PC-3 (cell line): ENCODE data around the gene SPAG6. TPM values are rescaled to one million over a fixed set of nuclear protein-coding genes. Genes with fewer than 3 reads are reported as not detected.

Source experiments
- ATAC-seq: fragments of 200-7000 bp; cut with Tn5 transposase; 2 replicates; pipeline ENCODE4 v1.9.1; 2020; ENCODE audit warnings: mild to moderate bottlenecking, moderate library complexity
- BruUV-seq: library from RNA; stranded (reverse); fragments of 400-500 nt; replicated peaks from 2 replicates; lab custom pipeline; 2021; lab: Mats Ljungman, UMichigan
- CTCF ChIA-PET: fragments of 300-600 bp; sonication (Branson Sonifier 250); formaldehyde crosslinking; loops from one replicate; lab custom pipeline; 2022; ENCODE audit warnings: antibody characterized with exemption; lab: Charles Lee
- POLR2A ChIA-PET: fragments of 300-600 bp; sonication (Branson Sonifier 250); formaldehyde crosslinking; loops from one replicate; lab custom pipeline; 2022; ENCODE audit warnings: antibody characterized with exemption; ENCODE audit not compliant: unreplicated experiment; lab: Charles Lee
- DNase-seq: peaks from one replicate; pipeline ENCODE4 v3.0.0-alpha.2; 2015
- H2AFZ ChIP-seq: fragments of 300-600 bp; sonication (generic); 2 replicates; pipeline ENCODE4 v1.6.0; 2016; ENCODE audit warnings: antibody characterized with exemption, low read length
- H3F3A ChIP-seq: fragments of 300-600 bp; sonication (generic); one replicate; pipeline ENCODE4 v1.6.0; 2017; ENCODE audit warnings: antibody characterized with exemption, low read length, control low read depth, mild to moderate bottlenecking; ENCODE audit not compliant: unreplicated experiment
- H3K27ac ChIP-seq: fragments of 300-600 bp; sonication (generic); 2 replicates; pipeline ENCODE4 v1.5.1; 2016; ENCODE audit warnings: mild to moderate bottlenecking, low read length
- H3K27me3 ChIP-seq: fragments of 300-600 bp; sonication (generic); 2 replicates; pipeline ENCODE4 v1.6.1; 2016; ENCODE audit warnings: low read length, mixed read lengths
- H3K36me3 ChIP-seq: fragments of 300-600 bp; sonication (generic); 2 replicates; pipeline ENCODE4 v1.6.1; 2016; ENCODE audit warnings: low read depth, mixed run types, low read length, mixed read lengths
- H3K4me1 ChIP-seq: fragments of 300-600 bp; sonication (generic); 2 replicates; pipeline ENCODE4 v1.5.1; 2016; ENCODE audit warnings: low read length; ENCODE audit not compliant: insufficient read depth
- H3K4me2 ChIP-seq: fragments of 300-600 bp; sonication (generic); 2 replicates; pipeline ENCODE4 v1.6.0; 2016; ENCODE audit warnings: low read length
- H3K4me3 ChIP-seq: fragments of 300-600 bp; sonication (generic); 2 replicates; pipeline ENCODE4 v1.5.1; 2016; ENCODE audit warnings: mild to moderate bottlenecking, low read length, mixed read lengths
- H3K79me2 ChIP-seq: fragments of 300-600 bp; sonication (generic); 2 replicates; pipeline ENCODE4 v1.6.1; 2017; ENCODE audit warnings: low read length, mixed read lengths
- H3K9ac ChIP-seq: fragments of 300-600 bp; sonication (generic); 2 replicates; pipeline ENCODE4 v1.6.0; 2016; ENCODE audit warnings: mild to moderate bottlenecking, low read length
- H3K9me2 ChIP-seq: fragments of 300-600 bp; sonication (generic); replicated peaks from 2 replicates; pipeline ENCODE4 v1.6.1; 2016; ENCODE audit warnings: mixed run types, low read length, mixed read lengths
- H3K9me3 ChIP-seq: fragments of 300-600 bp; sonication (generic); 2 replicates; pipeline ENCODE4 v1.6.1; 2016; ENCODE audit warnings: low read length, mixed read lengths
- H4K20me1 ChIP-seq: fragments of 300-600 bp; sonication (generic); 2 replicates; pipeline ENCODE4 v1.6.1; 2016; ENCODE audit warnings: low read length, mixed read lengths
- EZH2 ChIP-seq: fragments of 300-600 bp; sonication (generic); IDR thresholded peaks from one replicate; pipeline ENCODE4 v1.6.1; 2017; ENCODE audit warnings: antibody characterized with exemption, mild to moderate bottlenecking, low read length; ENCODE audit not compliant: unreplicated experiment
- EZH2phosphoT487 ChIP-seq: fragments of 300-600 bp; sonication (generic); IDR thresholded peaks from 2 replicates; pipeline ENCODE4 v1.6.1; 2018; ENCODE audit warnings: mild to moderate bottlenecking, antibody characterized with exemption, low read length, borderline replicate concordance
- intact Hi-C: fragments of 100-400 bp; cut with micrococcal nuclease; formaldehyde crosslinking; loops from 2 replicates; pipeline ENCODE4 v1.9.0; 2023
- total RNA-seq: library from RNA; depleted of rRNA; stranded (reverse); fragments of >200 nt; gene quantifications from 2 replicates; pipeline ENCODE4 v1.2.3, GENCODE V29; 2014
- TF ChIP-seq, protein P1 (sequence below): fragments of 300-600 bp; sonication (generic); conservative IDR thresholded peaks from 2 replicates; pipeline ENCODE4 v1.5.1; 2017; ENCODE audit warnings: antibody characterized with exemption, low read depth, mild to moderate bottlenecking, low read length

Gene SPAG6
- total RNA-seq, 1 experiment from 2014 or later: 0.04 TPM

DNA sequence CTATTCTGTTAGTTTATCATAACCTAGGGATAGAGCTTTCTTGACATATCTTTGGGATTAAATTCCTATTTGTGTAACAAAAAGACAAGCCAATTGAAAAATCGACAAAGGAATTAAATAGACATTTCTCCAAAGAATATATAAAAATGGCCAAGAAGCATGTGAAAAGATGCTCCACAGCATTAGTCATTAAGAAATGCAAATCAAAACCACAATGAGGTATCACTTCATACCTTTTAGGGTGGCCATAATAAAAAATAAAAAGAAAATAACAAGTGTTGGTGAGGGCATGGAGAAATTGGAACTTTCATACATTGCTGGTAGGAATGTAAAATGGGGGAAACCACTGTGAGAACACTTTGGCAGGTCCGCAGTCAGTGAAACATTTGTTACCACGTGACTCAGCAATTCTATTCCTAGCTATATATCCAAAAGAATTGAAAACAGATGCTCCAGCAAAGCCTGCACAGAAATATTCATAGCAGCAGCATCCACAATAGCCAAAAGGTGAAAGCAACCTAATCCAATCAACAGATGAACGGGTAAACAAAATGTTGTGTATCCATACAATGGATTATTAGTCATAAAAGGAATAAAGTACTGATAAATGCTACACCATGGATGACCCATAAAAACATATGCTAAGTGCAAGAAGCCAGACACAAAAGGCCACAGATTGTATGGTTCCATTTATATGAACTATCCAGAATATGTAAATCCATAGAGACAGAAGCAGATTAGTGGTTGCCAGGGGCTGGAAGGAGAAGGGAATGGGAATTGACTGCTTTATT, 20.5 kb downstream of the SPAG6 start:
- intact Hi-C loops: no loop called here
- no TSS peak for BruUV-seq
- no peaks in the 10 kb centered on the region for H4K20me1 ChIP-seq
- no peaks in the 10 kb centered on the region for H3K36me3 ChIP-seq
- ChIA-PET CTCF (no interaction called here), POLR2A (no interaction called here)
- H3K4me1 ChIP-seq: no peaks in the 10 kb centered on the region
- DNase-seq (no peak), ATAC-seq (no peak)
- H3K9me3 ChIP-seq: no peaks in the 10 kb centered on the region
- H3K27ac ChIP-seq: no peak overlapping the region
- TF ChIP-seq EZH2phosphoT487 (no peak), EZH2 (no peak)
- TF ChIP-seq, protein P1, sequence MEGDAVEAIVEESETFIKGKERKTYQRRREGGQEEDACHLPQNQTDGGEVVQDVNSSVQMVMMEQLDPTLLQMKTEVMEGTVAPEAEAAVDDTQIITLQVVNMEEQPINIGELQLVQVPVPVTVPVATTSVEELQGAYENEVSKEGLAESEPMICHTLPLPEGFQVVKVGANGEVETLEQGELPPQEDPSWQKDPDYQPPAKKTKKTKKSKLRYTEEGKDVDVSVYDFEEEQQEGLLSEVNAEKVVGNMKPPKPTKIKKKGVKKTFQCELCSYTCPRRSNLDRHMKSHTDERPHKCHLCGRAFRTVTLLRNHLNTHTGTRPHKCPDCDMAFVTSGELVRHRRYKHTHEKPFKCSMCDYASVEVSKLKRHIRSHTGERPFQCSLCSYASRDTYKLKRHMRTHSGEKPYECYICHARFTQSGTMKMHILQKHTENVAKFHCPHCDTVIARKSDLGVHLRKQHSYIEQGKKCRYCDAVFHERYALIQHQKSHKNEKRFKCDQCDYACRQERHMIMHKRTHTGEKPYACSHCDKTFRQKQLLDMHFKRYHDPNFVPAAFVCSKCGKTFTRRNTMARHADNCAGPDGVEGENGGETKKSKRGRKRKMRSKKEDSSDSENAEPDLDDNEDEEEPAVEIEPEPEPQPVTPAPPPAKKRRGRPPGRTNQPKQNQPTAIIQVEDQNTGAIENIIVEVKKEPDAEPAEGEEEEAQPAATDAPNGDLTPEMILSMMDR: no peak
- no peak overlapping the region for H3K4me3 ChIP-seq
- H3K27me3 ChIP-seq: no peaks in the 10 kb centered on the region
- no peaks in the 10 kb centered on the region for H3K9me2 ChIP-seq
- no peak overlapping the region for H2AFZ ChIP-seq
- no peaks in the 10 kb centered on the region for H3F3A ChIP-seq
- H3K9ac ChIP-seq: no peak overlapping the region
- no peak overlapping the region for H3K4me2 ChIP-seq
- no peaks in the 10 kb centered on the region for H3K79me2 ChIP-seq

DNA sequence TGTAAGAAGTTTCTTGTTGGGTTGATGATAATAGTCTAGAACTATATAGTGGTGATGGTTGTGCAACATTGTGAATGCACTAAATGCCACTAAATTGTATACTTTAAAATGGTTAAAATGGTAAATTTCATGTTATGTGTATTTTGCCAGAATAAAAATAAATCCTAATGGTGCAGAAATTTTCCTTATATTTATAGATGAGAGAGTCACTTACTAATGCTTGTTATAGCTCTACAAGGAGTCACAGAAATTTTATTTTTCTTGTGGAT, 21.1 kb downstream of the SPAG6 start:
- CTCF ChIA-PET: no interaction called here
- intact Hi-C loops: no loop called here
- Histone ChIP-seq H2AFZ (peak overlapping the region; percentile 2; the same call in 1 of the 2 replicates), H3K4me1 (no peaks in the 10 kb centered on the region), H3F3A (no peaks in the 10 kb centered on the region), H3K9ac (no peak overlapping the region), H3K79me2 (no peaks in the 10 kb centered on the region), H3K9me3 (no peaks in the 10 kb centered on the region), H3K27ac (no peak overlapping the region), H3K27me3 (no peaks in the 10 kb centered on the region), H3K4me3 (no peak overlapping the region), H3K4me2 (no peak overlapping the region), H3K36me3 (no peaks in the 10 kb centered on the region), H3K9me2 (no peaks in the 10 kb centered on the region), H4K20me1 (no peaks in the 10 kb centered on the region)
- POLR2A ChIA-PET: no interaction called here
- ATAC-seq (no peak), DNase-seq (no peak)
- no TSS peak for BruUV-seq
- TF ChIP-seq EZH2 (no peak), EZH2phosphoT487 (no peak)
- TF ChIP-seq, protein P1: no peak

DNA sequence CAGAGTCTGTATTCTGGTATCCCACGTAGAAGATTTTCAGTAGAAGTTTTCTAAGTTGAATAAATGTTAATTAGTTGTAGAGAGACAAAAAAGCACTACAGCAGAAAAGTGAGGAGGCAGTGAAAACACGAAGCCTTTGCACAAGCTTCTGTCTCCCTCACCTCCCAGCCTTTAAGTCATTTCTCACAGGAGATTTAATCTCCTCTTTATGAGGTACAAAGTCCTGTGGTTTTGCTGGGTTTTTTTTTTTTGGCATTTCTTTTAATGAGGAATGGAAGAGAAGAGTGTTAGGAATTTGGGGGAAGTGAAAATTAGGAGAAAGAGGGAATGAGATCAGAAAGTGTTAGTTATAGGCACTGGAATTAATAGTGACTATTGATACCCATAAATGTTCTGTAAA, 21.5 kb downstream of the SPAG6 start:
- BruUV-seq: no TSS peak
- no peaks in the 10 kb centered on the region for H3K9me2 ChIP-seq
- H3K79me2 ChIP-seq: no peaks in the 10 kb centered on the region
- H2AFZ ChIP-seq: peak overlapping the region; percentile 2; the same call in 1 of the 2 replicates
- H3K27me3 ChIP-seq: no peaks in the 10 kb centered on the region
- intact Hi-C loops: no loop called here
- no peaks in the 10 kb centered on the region for H3K9me3 ChIP-seq
- ChIA-PET POLR2A (no interaction called here), CTCF (no interaction called here)
- TF ChIP-seq EZH2: no peak
- TF ChIP-seq EZH2phosphoT487: no peak
- TF ChIP-seq, protein P1: no peak
- H4K20me1 ChIP-seq: no peaks in the 10 kb centered on the region
- no peak overlapping the region for H3K27ac ChIP-seq
- ATAC-seq: no peak
- H3F3A ChIP-seq: no peaks in the 10 kb centered on the region
- no peaks in the 10 kb centered on the region for H3K36me3 ChIP-seq
- H3K9ac ChIP-seq: no peak overlapping the region
- no peak for DNase-seq
- no peaks in the 10 kb centered on the region for H3K4me1 ChIP-seq
- no peak overlapping the region for H3K4me3 ChIP-seq
- no peak overlapping the region for H3K4me2 ChIP-seq
